H9 (cell line): ENCODE measurements around the gene LPAR1. TPM values are rescaled to one million over a fixed set of nuclear protein-coding genes. Genes with fewer than 3 reads are reported as not detected.

Source experiments
- DNase-seq: peaks from one replicate; pipeline ENCODE4 v3.0.0-alpha.2; 2017
- H2AFZ ChIP-seq: one replicate; pipeline ENCODE4 v1.6.1; 2013; ENCODE audit warnings: mild to moderate bottlenecking, low read length, control low read depth, moderate library complexity
- H2AK5ac ChIP-seq: 2 replicates; pipeline ENCODE4 v1.6.1; 2013; ENCODE audit warnings: low read length, control low read depth, mixed read lengths; ENCODE audit not compliant: insufficient read length
- H2BK120ac ChIP-seq: one replicate; pipeline ENCODE4 v1.6.1; 2013; ENCODE audit warnings: low read depth, mild to moderate bottlenecking, low read length, control low read depth, inconsistent platforms; ENCODE audit not compliant: poor library complexity, severe bottlenecking
- H2BK12ac ChIP-seq: 2 replicates; pipeline ENCODE4 v1.6.1; 2013; ENCODE audit warnings: low read length, control low read depth, mixed read lengths, low read depth; ENCODE audit not compliant: insufficient read length
- H2BK15ac ChIP-seq: 2 replicates; pipeline ENCODE4 v1.6.1; 2013; ENCODE audit warnings: low read depth, low read length, control low read depth
- H2BK20ac ChIP-seq: one replicate; pipeline ENCODE4 v1.6.1; 2013; ENCODE audit warnings: low read depth, mild to moderate bottlenecking, low read length, control low read depth, inconsistent platforms; ENCODE audit not compliant: poor library complexity, severe bottlenecking
- H2BK5ac ChIP-seq: 2 replicates; pipeline ENCODE4 v1.6.1; 2013; ENCODE audit warnings: low read length, control low read depth, mixed read lengths; ENCODE audit not compliant: insufficient read length
- H3K14ac ChIP-seq: 2 replicates; pipeline ENCODE4 v1.6.1; 2013; ENCODE audit warnings: low read length, control low read depth; ENCODE audit not compliant: insufficient read depth
- H3K18ac ChIP-seq: 2 replicates; pipeline ENCODE4 v1.6.1; 2013; ENCODE audit warnings: low read depth, mild to moderate bottlenecking, mixed read lengths, low read length, control low read depth; ENCODE audit not compliant: insufficient read length
- H3K23ac ChIP-seq: 2 replicates; pipeline ENCODE4 v1.6.1; 2013; ENCODE audit warnings: low read length, control low read depth, mixed read lengths, low read depth; ENCODE audit not compliant: insufficient read length
- H3K23me2 ChIP-seq: 2 replicates; pipeline ENCODE4 v1.6.1; 2013; ENCODE audit warnings: low read depth, mild to moderate bottlenecking, mixed read lengths, low read length, control low read depth; ENCODE audit not compliant: insufficient read length, poor library complexity, severe bottlenecking
- H3K27ac ChIP-seq: 2 replicates; pipeline ENCODE4 v1.5.1; 2013; ENCODE audit warnings: low read length, control low read depth, mixed read lengths, low read depth; ENCODE audit not compliant: insufficient read length
- H3K27me3 ChIP-seq: 2 replicates; pipeline ENCODE4 v1.6.1; 2013; ENCODE audit warnings: low read length, control low read depth, inconsistent platforms; ENCODE audit not compliant: insufficient read depth
- H3K4ac ChIP-seq: 2 replicates; pipeline ENCODE4 v1.6.1; 2013; ENCODE audit warnings: low read depth, mild to moderate bottlenecking, control low read depth, inconsistent platforms, low read length, moderate library complexity
- H3K4me1 ChIP-seq: 2 replicates; pipeline ENCODE4 v1.6.1; 2013; ENCODE audit warnings: low read length, control low read depth, inconsistent platforms; ENCODE audit not compliant: insufficient read depth
- H3K4me2 ChIP-seq: 2 replicates; pipeline ENCODE4 v1.6.1; 2013; ENCODE audit warnings: low read length, control low read depth, mixed read lengths; ENCODE audit not compliant: insufficient read length, insufficient read depth
- H3K56ac ChIP-seq: 2 replicates; pipeline ENCODE4 v1.6.1; 2013; ENCODE audit warnings: low read depth, mild to moderate bottlenecking, mixed read lengths, low read length, control low read depth; ENCODE audit not compliant: insufficient read length
- H3K79me1 ChIP-seq: 2 replicates; pipeline ENCODE4 v1.6.1; 2013; ENCODE audit warnings: low read depth, mild to moderate bottlenecking, moderate library complexity, low read length, control low read depth, inconsistent platforms; ENCODE audit not compliant: insufficient read depth, poor library complexity, severe bottlenecking
- H3K79me2 ChIP-seq: 2 replicates; pipeline ENCODE4 v1.6.1; 2013; ENCODE audit warnings: low read length, control low read depth, inconsistent platforms; ENCODE audit not compliant: insufficient read depth
- H3K9ac ChIP-seq: 2 replicates; pipeline ENCODE4 v1.6.1; 2013; ENCODE audit warnings: low read length, control low read depth, mixed read lengths; ENCODE audit not compliant: insufficient read length; ENCODE audit errors: extremely low read depth
- H3K9me3 ChIP-seq: one replicate; pipeline ENCODE4 v1.6.1; 2013; ENCODE audit warnings: low read depth, low read length, inconsistent platforms; ENCODE audit not compliant: control insufficient read depth
- H3T11ph ChIP-seq: one replicate; pipeline ENCODE4 v1.6.1; 2013; ENCODE audit warnings: mild to moderate bottlenecking, low read length, control low read depth, inconsistent platforms
- H4K20me1 ChIP-seq: one replicate; pipeline ENCODE4 v1.6.1; 2013; ENCODE audit not compliant: control insufficient read depth, insufficient read length, insufficient read depth
- H4K5ac ChIP-seq: 2 replicates; pipeline ENCODE4 v1.6.1; 2013; ENCODE audit warnings: low read depth, mild to moderate bottlenecking, mixed read lengths, low read length, control low read depth; ENCODE audit not compliant: insufficient read length
- H4K8ac ChIP-seq: replicated peaks from 2 replicates; pipeline ENCODE4 v1.6.1; 2013; ENCODE audit warnings: low read length, control low read depth, mixed read lengths, low read depth; ENCODE audit not compliant: insufficient read length
- H4K91ac ChIP-seq: 2 replicates; pipeline ENCODE4 v1.6.1; 2013; ENCODE audit warnings: low read depth, mild to moderate bottlenecking, moderate library complexity, mixed read lengths, low read length, control low read depth; ENCODE audit not compliant: insufficient read length
- H3K27ac Mint-ChIP-seq, 3 experiments: 2 replicates in 2 of 3; 3 replicates in 1 of 3; pipeline ENCODE4 v1.8.0; 2020 to 2021; ENCODE audit warnings: mixed read lengths in 3 of 3, mild to moderate bottlenecking in 1 of 3, moderate library complexity in 1 of 3
- H3K27me3 Mint-ChIP-seq: 2 replicates; pipeline ENCODE4 v1.8.0; 2021; ENCODE audit warnings: low read depth, mild to moderate bottlenecking, moderate library complexity, mixed read lengths
- H3K36me3 Mint-ChIP-seq, 3 experiments: 2 replicates in 2 of 3; 3 replicates in 1 of 3; pipeline ENCODE4 v1.8.0; 2020 to 2021; ENCODE audit warnings: low read depth in 3 of 3, mixed read lengths in 3 of 3; ENCODE audit not compliant: insufficient read depth in 1 of 3
- H3K4me1 Mint-ChIP-seq, 2 experiments: 2 replicates each; pipeline ENCODE4 v1.8.0; 2020; ENCODE audit warnings: mixed read lengths in 2 of 2
- H3K4me3 Mint-ChIP-seq, 2 experiments: 2 replicates in 1 of 2; 3 replicates in 1 of 2; pipeline ENCODE4 v1.8.0; 2020 to 2021; ENCODE audit warnings: mild to moderate bottlenecking in 2 of 2, mixed read lengths in 2 of 2, moderate library complexity in 1 of 2
- H3K9me3 Mint-ChIP-seq, 2 experiments: 2 replicates in 1 of 2; 3 replicates in 1 of 2; pipeline ENCODE4 v1.8.0; 2020; ENCODE audit warnings: mild to moderate bottlenecking in 2 of 2, mixed read lengths in 2 of 2, moderate library complexity in 1 of 2
- CTCF ChIP-seq: fragments of 200-600 bp; sonication (generic); conservative IDR thresholded peaks from 3 replicates; pipeline ENCODE4 v1.8.0; 2021; ENCODE audit warnings: antibody characterized with exemption, mild to moderate bottlenecking
- WGBS: extraction: QIAGEN DNeasy Blood & Tissue Kit; methylation state at CpG from one replicate; pipeline ENCODE4 v1.1.7; 2013; ENCODE audit warnings: missing lambda C conversion rate, low lambda C conversion rate, mixed read lengths; ENCODE audit not compliant: insufficient read length; ENCODE audit errors: extremely low coverage; 5-methylcytosine and 5-hydroxymethylcytosine counted together
- total RNA-seq: library from RNA; stranded (reverse); gene quantifications from 2 replicates; pipeline ENCODE4 v1.2.1, GENCODE V29; 2021

The LPAR1 gene
- total RNA-seq, 1 experiment from 2014 or later = 1.3 TPM

GRCh38 chr9:110895147-110895905, 142.9 kb downstream of the LPAR1 start:
- Histone ChIP-seq H2BK20ac (no peak overlapping the region), H3K9me3 (no peaks in the 10 kb centered on the region), H4K5ac (no peak overlapping the region), H2BK15ac (no peak overlapping the region), H2BK5ac (no peak overlapping the region), H3K79me1 (no peaks in the 10 kb centered on the region), H4K20me1 (no peaks in the 10 kb centered on the region), H4K91ac (no peak overlapping the region), H3K4me2 (no peak overlapping the region), H2AK5ac (no peak overlapping the region), H3K27me3 (no peaks in the 10 kb centered on the region), H2BK120ac (no peak overlapping the region), H2AFZ (no peak overlapping the region), H4K8ac (no peak overlapping the region), H2BK12ac (no peak overlapping the region), H3K18ac (no peak overlapping the region), H3K23ac (no peak overlapping the region), H3K4ac (no peak overlapping the region), H3K9ac (no peak overlapping the region), H3K14ac (no peak overlapping the region), H3K27ac (no peak overlapping the region), H3K79me2 (no peaks in the 10 kb centered on the region), H3T11ph (no peak overlapping the region), H3K4me1 (no peaks in the 10 kb centered on the region), H3K56ac (no peak overlapping the region), H3K23me2 (no peaks in the 10 kb centered on the region)
- Mint-ChIP-seq H3K4me3 (no peak overlapping the region), H3K27me3 (no peaks in the 10 kb centered on the region), H3K27ac (no peak overlapping the region), H3K9me3 (peaks cover 9 to 10% of the 10 kb centered on the region in 2 experiments), H3K36me3 (peaks cover 6 to 12% (median 9%) of the 10 kb centered on the region in 3 experiments), H3K4me1 (peaks cover 0 to 5% of the 10 kb centered on the region in 2 experiments; a peak in 1 of 4 replicates)
- WGBS = no CpG with 5 or more reads among the region's 7 CpGs
- no peak for TF ChIP-seq CTCF
- DNase-seq = no peak
